Thymus (tissue), 11 donors: ENCODE data around the gene RNF213. TPM values are rescaled to one million over a fixed set of nuclear protein-coding genes. Genes with fewer than 3 reads are reported as not detected.
A peak's percentile ranks its signal among the peaks of the same experiment; 100 is the strongest.

Source experiments
- DNase-seq, 9 donors: peaks; one replicate each; pipeline ENCODE4 v3.0.0-alpha.2; 2013; ENCODE audit warnings: low spot score in 9 of 9, low read depth in 6 of 9, missing footprints in 1 of 9
- H3K27ac ChIP-seq, 2 donors: one replicate each; pipeline ENCODE4 v1.5.1; 2013; ENCODE audit warnings: control low read depth in 1 of 2, low read depth in 1 of 2, low read length in 1 of 2, mild to moderate bottlenecking in 1 of 2, moderate library complexity in 1 of 2
- H3K27me3 ChIP-seq, 2 donors: one replicate each; pipeline ENCODE4 v1.5.1; 2013; ENCODE audit warnings: low read length in 1 of 2; ENCODE audit not compliant: control insufficient read depth in 2 of 2, insufficient read depth in 1 of 2
- H3K36me3 ChIP-seq, 2 donors: one replicate each; pipeline ENCODE4 v1.5.1; 2013; ENCODE audit warnings: low read length in 1 of 2, mild to moderate bottlenecking in 1 of 2, moderate library complexity in 1 of 2; ENCODE audit not compliant: control insufficient read depth in 2 of 2, insufficient read depth in 2 of 2
- H3K4me1 ChIP-seq, 2 donors: one replicate each; pipeline ENCODE4 v1.5.1; 2013; ENCODE audit warnings: low read length in 2 of 2; ENCODE audit not compliant: control insufficient read depth in 2 of 2, insufficient read depth in 2 of 2
- H3K4me3 ChIP-seq, 2 donors: one replicate each; pipeline ENCODE4 v1.5.1; 2013; ENCODE audit warnings: low read length in 2 of 2, control low read depth in 1 of 2, mild to moderate bottlenecking in 1 of 2
- H3K9me3 ChIP-seq, 2 donors: one replicate each; pipeline ENCODE4 v1.5.1; 2013; ENCODE audit warnings: low read length in 1 of 2, mild to moderate bottlenecking in 1 of 2; ENCODE audit not compliant: control insufficient read depth in 2 of 2, insufficient read depth in 1 of 2
- WGBS: extraction: QIAGEN DNeasy Blood & Tissue Kit; methylation state at CpG from one replicate; pipeline ENCODE4 v1.1.7; 2013; 5-methylcytosine and 5-hydroxymethylcytosine counted together
- polyA plus RNA-seq: library from polyadenylated mRNA; stranded (reverse); fragments of 200-250 nt; gene quantifications from one replicate; pipeline ENCODE4 v1.2.3, GENCODE V29; 2013
- total RNA-seq: library from RNA; stranded (reverse); fragments of 120-200 nt; gene quantifications from one replicate; pipeline ENCODE4 v1.2.4, GENCODE V29; 2013
- donor health status: healthy.

RNF213 gene
- total and polyA plus RNA-seq, 2 donors = 76.4 to 114 TPM

GRCh38 chr17:80387071-80387470 lies 126.4 kb downstream of the RNF213 start:
- Histone ChIP-seq H3K4me1 (peaks cover 0 to 9% of the 10 kb centered on the region in 2 donors), H3K27me3 (no peaks in the 10 kb centered on the region), H3K9me3 (no peaks in the 10 kb centered on the region), H3K4me3 (no peak overlapping the region), H3K27ac (no peak overlapping the region), H3K36me3 (peaks cover 81 to 98% of the 10 kb centered on the region in 2 donors)
- no peak for DNase-seq
- 99% methylated on average over 7 of the region's 7 CpGs for WGBS

DNA sequence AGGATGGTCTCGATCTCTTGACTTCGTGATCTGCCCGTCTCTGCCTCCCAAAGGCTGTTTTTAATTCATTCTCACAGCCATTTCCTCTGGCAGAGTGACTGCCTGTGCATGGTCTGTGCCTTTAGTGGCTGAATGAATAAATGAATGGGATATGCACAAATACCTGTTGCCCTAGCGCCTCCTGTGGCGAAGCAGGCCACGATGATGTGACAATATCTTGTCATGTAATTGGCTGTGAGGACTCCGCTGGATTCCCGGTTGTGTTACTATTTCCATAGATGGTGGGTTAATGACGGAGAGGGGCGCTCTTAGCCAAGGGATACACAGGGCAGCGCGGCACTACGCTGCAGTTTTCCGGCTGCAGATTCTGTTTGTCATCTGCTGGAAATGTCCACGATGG lies 127.5 kb downstream of the RNF213 start:
- no peak overlapping the region for H3K4me3 ChIP-seq
- H3K27ac ChIP-seq = no peak overlapping the region
- H3K9me3 ChIP-seq = no peaks in the 10 kb centered on the region
- 97% methylated on average over 15 of the region's 15 CpGs for WGBS
- peaks cover 0 to 11% of the 10 kb centered on the region in 2 donors for H3K4me1 ChIP-seq
- no peak for DNase-seq
- peaks cover 84 to 96% of the 10 kb centered on the region in 2 donors for H3K36me3 ChIP-seq
- H3K27me3 ChIP-seq = no peaks in the 10 kb centered on the region

GRCh38 chr17:80388601-80389000 lies 127.9 kb downstream of the RNF213 start:
- H3K4me3 ChIP-seq = no peak overlapping the region
- no peak for DNase-seq
- WGBS = 97% methylated on average over 10 of the region's 10 CpGs
- peaks cover 87 to 96% of the 10 kb centered on the region in 2 donors for H3K36me3 ChIP-seq
- no peaks in the 10 kb centered on the region for H3K27me3 ChIP-seq
- no peaks in the 10 kb centered on the region for H3K9me3 ChIP-seq
- no peak overlapping the region for H3K27ac ChIP-seq
- H3K4me1 ChIP-seq = peaks cover 0 to 11% of the 10 kb centered on the region in 2 donors

- Histone ChIP-seq H3K4me3 (no peak overlapping the region), H3K4me1 (peaks cover 0 to 15% of the 10 kb centered on the region in 2 donors), H3K36me3 (peaks cover 85 to 96% of the 10 kb centered on the region in 2 donors), H3K9me3 (no peaks in the 10 kb centered on the region), H3K27me3 (no peaks in the 10 kb centered on the region), H3K27ac (no peak overlapping the region)
- DNase-seq = no peak
- WGBS = 95% methylated on average over 22 of the region's 22 CpGs
These were observed 128.7 kb downstream of the RNF213 start for GRCh38 chr17:80389011-80389995.

- H3K36me3 ChIP-seq = peaks cover 60 to 72% of the 10 kb centered on the region in 2 donors
- H3K27ac ChIP-seq = peak overlapping the region in 1 of 2 donors; percentile 63
These were observed 132.7 kb downstream of the RNF213 start for GRCh38 chr17:80393241-80393890.

DNA sequence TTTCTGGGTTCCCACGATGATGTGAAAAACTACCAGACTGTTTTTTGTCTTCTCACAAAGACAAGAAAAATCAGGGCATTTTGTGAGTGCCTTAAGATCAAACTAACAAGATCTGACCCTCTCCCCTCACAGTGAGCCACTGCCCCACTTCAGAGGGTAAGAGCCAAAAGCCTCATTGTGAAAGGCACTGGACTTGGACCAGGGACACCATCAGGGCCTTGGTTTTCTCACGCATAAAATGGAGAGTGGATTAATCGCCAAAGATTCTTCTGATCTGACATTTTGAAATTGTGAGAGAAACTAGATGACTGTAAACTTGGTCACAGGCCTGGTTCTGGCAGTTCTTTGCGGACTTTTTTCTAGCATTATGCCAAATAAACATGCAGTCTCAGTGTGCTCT lies 133.3 kb downstream of the RNF213 start:
- WGBS = 94% methylated on average over 4 of the region's 4 CpGs
- Histone ChIP-seq H3K9me3 (no peaks in the 10 kb centered on the region), H3K4me3 (no peak overlapping the region), H3K27ac (no peak overlapping the region), H3K4me1 (peaks cover 0 to 18% of the 10 kb centered on the region in 2 donors), H3K27me3 (no peaks in the 10 kb centered on the region), H3K36me3 (peaks cover 54 to 66% of the 10 kb centered on the region in 2 donors)
- no peak for DNase-seq

More at GRCh38 chr17:80393241-80393890, 132.7 kb downstream of the RNF213 start:
- WGBS = 90% methylated on average over 15 of the region's 15 CpGs
- no peak overlapping the region for H3K4me3 ChIP-seq
- peaks cover 0 to 18% of the 10 kb centered on the region in 2 donors for H3K4me1 ChIP-seq
- no peaks in the 10 kb centered on the region for H3K27me3 ChIP-seq
- no peaks in the 10 kb centered on the region for H3K9me3 ChIP-seq
- DNase-seq = no peak

GRCh38 chr17:80394629-80395216 lies 134.1 kb downstream of the RNF213 start:
- H3K4me1 ChIP-seq = peaks cover 0 to 18% of the 10 kb centered on the region in 2 donors
- no peak overlapping the region for H3K4me3 ChIP-seq
- no peak for DNase-seq
- H3K27ac ChIP-seq = no peak overlapping the region
- peaks cover 46 to 58% of the 10 kb centered on the region in 2 donors for H3K36me3 ChIP-seq
- H3K27me3 ChIP-seq = no peaks in the 10 kb centered on the region
- WGBS = 95% methylated on average over 11 of the region's 11 CpGs
- H3K9me3 ChIP-seq = no peaks in the 10 kb centered on the region

DNA sequence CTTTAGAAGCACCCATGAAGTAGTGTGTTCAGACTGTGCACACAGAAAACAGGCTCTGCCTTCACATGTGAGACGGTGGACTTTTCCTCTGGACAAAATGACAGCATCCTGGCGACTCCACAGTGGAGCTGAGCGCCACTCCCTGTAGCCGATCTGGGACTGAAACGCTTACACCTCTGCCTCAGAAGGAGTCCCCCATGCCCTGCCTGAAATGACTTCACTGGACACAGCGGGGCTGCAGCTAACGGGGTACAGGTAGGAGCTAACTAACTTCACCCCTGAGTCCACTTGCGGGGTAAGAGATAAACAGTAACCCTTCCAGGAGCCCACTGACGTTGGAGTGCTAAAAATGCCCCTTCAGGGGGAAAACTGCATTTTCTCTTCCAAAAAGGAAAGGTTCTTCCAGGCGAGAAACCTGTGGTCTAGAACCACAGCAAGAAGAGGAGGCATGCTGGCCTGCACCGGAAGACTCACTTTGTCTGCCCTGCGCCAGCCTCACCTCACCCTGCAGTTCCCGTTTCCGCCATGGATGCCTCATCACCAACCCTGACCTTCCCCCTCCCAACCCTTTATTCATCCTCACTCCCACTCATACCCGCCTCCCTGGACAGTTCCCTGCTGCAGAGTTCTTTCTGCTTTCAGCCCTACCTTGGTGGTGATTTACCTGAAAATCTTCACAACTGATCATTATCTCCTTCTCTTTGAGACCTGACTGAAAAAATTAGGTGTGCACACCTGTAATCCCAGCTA lies 134.9 kb downstream of the RNF213 start:
- no peak overlapping the region for H3K4me3 ChIP-seq
- DNase-seq = no peak
- peaks cover 38 to 50% of the 10 kb centered on the region in 2 donors for H3K36me3 ChIP-seq
- H3K27ac ChIP-seq = no peak overlapping the region
- H3K9me3 ChIP-seq = no peaks in the 10 kb centered on the region
- 89% methylated on average over 15 of the region's 15 CpGs for WGBS
- H3K27me3 ChIP-seq = no peaks in the 10 kb centered on the region
- peaks cover 0 to 18% of the 10 kb centered on the region in 2 donors for H3K4me1 ChIP-seq
